Mammary epithelial cell (primary cell): Measurements from ENCODE around the gene SLC9C2.

Experiments used
- CTCF ChIP-seq, 2 donors: IDR thresholded peaks in 1 of 2; conservative IDR thresholded peaks in 1 of 2; 2 replicates each; pipeline ENCODE4 v1.5.1; 2011 to 2012; ENCODE audit warnings: inconsistent platforms in 2 of 2, low read length in 2 of 2, mild to moderate bottlenecking in 2 of 2, control low read depth in 1 of 2, low read depth in 1 of 2; ENCODE audit not compliant: insufficient read depth in 1 of 2; ENCODE audit errors: extremely low read depth in 1 of 2
- EZH2 ChIP-seq: IDR thresholded peaks from 2 replicates; pipeline ENCODE4 v1.6.1; 2012; ENCODE audit warnings: low read length, inconsistent platforms, borderline replicate concordance

- TF ChIP-seq CTCF (conservative IDR thresholded peaks at IDR 0.05 in 1 of 2, IDR thresholded peaks at IDR 0.05 in 1 of 2; ENCODE audit: extremely low read depth in 1 of 2, insufficient read depth in 1 of 2, low read depth in 1 of 2, low read length in 2 of 2) (no peak), EZH2 (no peak)
Observed at GRCh38 chr1:173639102-173639501, 36.2 kb upstream of the SLC9C2 start.
